NCI-H2196 (cell line): ENCODE results near the gene KRTAP10-1.
"Not testable (repeated sequence)": the region's sequence is repeated elsewhere in the genome, so short reads cannot be mapped to it uniquely, and the experiment has no call there.

Source experiments
- DNase-seq: peaks from one replicate; lab custom pipeline; 2025; ENCODE audit not compliant: unreplicated experiment; lab: John Stamatoyannopoulos, UW

Gene KRTAP10-1

GRCh38 chr21:44505673-44506278 is 34.2 kb downstream of the KRTAP10-1 start:
- DNase-seq = no peak

- no peak for DNase-seq
Measured at GRCh38 chr21:44503901-44504399, 36.0 kb downstream of the KRTAP10-1 start.

- DNase-seq = not testable (repeated sequence)
Measured at GRCh38 chr21:44503006-44503889, 36.7 kb downstream of the KRTAP10-1 start.

- no peak for DNase-seq
Measured at GRCh38 chr21:44502171-44502958, 37.6 kb downstream of the KRTAP10-1 start.

- DNase-seq = no peak
Measured at GRCh38 chr21:44500111-44500510, 39.9 kb downstream of the KRTAP10-1 start.

- DNase-seq = no peak
Measured at GRCh38 chr21:44499631-44500030, 40.4 kb downstream of the KRTAP10-1 start.

- DNase-seq = no peak
Measured at GRCh38 chr21:44499211-44499560, 40.8 kb downstream of the KRTAP10-1 start.

GRCh38 chr21:44498280-44499210 is 41.5 kb downstream of the KRTAP10-1 start:
- DNase-seq = no peak

- DNase-seq = no peak
Measured at GRCh38 chr21:44497703-44498126, 42.3 kb downstream of the KRTAP10-1 start.

- no peak for DNase-seq
Measured at GRCh38 chr21:44496564-44497550, 43.1 kb downstream of the KRTAP10-1 start.

- DNase-seq = no peak
Measured at GRCh38 chr21:44495611-44496563, 44.1 kb downstream of the KRTAP10-1 start.

- no peak for DNase-seq
Measured at GRCh38 chr21:44494956-44495355, 45.0 kb downstream of the KRTAP10-1 start.

GRCh38 chr21:44494418-44494817 is 45.6 kb downstream of the KRTAP10-1 start:
- no peak for DNase-seq

- no peak for DNase-seq
Measured at GRCh38 chr21:44492567-44493385, 47.2 kb downstream of the KRTAP10-1 start.

- no peak for DNase-seq
Measured at GRCh38 chr21:44490816-44491215, 49.2 kb downstream of the KRTAP10-1 start.

GRCh38 chr21:44490405-44490804 is 49.6 kb downstream of the KRTAP10-1 start:
- no peak for DNase-seq

- DNase-seq = no peak
Measured at GRCh38 chr21:44489962-44490361, 50.0 kb downstream of the KRTAP10-1 start.
